ENCODE measurements around the gene RNF126.
"Not testable (repeated sequence)": the region's sequence is repeated elsewhere in the genome, so short reads cannot be mapped to it uniquely, and the experiment has no call there.

Gene RNF126

DNA sequence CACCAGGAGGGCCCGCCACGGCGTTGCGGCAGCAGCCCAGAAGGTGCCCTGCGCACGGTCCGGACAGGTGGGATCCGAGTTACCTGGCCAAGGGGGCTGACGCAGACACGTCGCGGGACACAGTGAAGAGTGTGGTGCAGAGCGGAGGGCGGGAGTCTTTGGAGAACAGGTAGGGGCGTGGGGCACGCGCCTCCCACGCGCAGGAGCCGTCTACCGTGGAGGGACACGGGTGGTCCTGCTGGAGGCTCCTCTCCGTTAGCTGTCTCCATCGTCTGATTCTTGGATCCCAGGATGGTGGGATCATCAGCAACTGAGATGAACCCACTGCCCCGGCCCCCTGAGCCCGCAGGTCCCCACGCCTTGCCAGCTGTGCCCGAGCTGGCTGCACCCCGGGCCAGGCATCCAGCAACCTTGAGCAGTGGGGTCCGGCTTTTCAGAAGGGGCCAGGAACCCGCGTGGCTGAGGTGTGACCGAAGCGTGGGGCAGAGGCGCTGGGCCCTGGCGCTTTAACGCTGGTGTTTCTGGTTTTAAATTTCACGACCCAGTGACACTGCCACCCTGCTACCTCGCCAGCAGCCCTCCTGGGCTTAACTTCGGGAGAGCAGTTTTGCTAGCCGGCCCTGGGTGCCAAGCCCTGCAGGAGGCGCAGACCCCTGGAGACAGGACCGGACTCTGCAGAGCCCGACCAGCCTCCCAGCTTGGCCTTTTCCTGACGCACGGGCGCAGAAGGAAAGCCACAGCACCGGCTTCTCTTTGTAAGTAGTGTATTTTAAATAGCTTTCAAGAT lies 16.0 kb downstream of the RNF126 start:
- DNase-seq (ENCODE audit: low spot score): no peak

- DNase-seq (ENCODE audit: low spot score): no peak
Measured at GRCh38 chr19:645912-646778, 16.9 kb downstream of the RNF126 start.

- DNase-seq (ENCODE audit: low spot score): no peak
Measured at GRCh38 chr19:644789-645188, 18.2 kb downstream of the RNF126 start.

DNA sequence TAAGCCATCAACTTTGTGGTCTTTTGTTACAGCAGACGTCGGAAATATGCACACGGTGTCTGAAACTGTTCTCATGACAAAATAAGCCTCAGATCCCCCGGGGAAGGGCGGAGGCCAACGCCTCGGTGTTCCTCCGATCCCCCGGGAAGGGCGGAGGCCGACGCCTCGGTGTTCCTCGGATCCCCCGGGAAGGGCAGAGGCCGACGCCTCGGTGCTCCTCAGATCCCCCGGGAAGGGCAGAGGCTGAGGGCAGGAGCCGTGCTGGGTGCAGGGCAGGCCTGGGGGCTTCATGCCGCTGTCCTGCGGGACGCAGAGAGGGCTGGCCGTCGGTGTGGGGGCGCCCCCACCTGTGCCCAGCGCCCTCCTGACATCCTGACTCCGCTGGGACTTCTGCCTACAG lies 18.7 kb downstream of the RNF126 start:
- DNase-seq (ENCODE audit: low spot score): no peak

DNA sequence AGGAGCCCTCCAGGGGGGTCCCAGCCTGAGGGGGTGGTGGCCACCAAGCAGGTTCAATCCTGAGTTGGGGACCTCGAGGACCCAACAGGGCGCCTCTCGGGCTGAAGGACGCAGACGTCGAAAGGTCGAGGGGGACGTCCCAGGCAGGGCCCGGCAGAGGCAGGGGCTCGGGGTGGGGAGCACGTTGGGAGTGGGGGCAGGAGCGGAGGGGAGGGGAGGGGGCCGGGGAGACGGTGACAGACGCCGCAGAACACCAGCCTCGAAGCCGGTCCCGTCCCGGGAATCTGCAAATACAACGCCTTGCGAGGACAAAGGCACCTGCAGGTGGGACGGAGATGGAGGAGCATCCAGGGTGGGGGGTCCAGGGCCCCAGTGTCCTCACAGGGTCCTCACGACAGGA lies 19.3 kb downstream of the RNF126 start:
- DNase-seq (ENCODE audit: low spot score): no peak

GRCh38 chr19:642767-643727 lies 20.0 kb downstream of the RNF126 start:
- no peak for DNase-seq (ENCODE audit: low spot score)

DNA sequence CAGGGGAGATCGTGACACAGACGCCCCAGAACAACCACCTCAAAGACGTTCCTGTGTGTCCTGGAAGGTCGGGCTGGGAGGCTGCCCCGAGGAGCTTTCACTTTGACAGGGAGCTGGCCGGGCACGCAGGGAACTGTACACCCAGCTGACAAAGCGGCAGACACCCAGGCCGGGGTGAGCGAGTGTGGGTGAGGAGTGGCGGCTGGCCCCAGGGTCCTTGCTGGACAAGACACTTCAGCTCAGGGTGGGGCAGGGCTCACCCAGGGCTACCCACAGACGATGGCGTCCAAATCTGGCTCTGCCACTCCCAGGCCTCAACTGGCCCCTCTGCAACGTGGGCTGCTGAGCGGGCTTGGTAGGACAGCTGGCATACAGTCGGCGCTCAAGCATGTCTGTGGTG lies 21.3 kb downstream of the RNF126 start:
- no peak for DNase-seq (ENCODE audit: low spot score)

GRCh38 chr19:640606-641189 lies 22.3 kb downstream of the RNF126 start:
- no peak for DNase-seq (ENCODE audit: low spot score)

GRCh38 chr19:640161-640558 lies 22.9 kb downstream of the RNF126 start:
- DNase-seq (ENCODE audit: low spot score): no peak

DNA sequence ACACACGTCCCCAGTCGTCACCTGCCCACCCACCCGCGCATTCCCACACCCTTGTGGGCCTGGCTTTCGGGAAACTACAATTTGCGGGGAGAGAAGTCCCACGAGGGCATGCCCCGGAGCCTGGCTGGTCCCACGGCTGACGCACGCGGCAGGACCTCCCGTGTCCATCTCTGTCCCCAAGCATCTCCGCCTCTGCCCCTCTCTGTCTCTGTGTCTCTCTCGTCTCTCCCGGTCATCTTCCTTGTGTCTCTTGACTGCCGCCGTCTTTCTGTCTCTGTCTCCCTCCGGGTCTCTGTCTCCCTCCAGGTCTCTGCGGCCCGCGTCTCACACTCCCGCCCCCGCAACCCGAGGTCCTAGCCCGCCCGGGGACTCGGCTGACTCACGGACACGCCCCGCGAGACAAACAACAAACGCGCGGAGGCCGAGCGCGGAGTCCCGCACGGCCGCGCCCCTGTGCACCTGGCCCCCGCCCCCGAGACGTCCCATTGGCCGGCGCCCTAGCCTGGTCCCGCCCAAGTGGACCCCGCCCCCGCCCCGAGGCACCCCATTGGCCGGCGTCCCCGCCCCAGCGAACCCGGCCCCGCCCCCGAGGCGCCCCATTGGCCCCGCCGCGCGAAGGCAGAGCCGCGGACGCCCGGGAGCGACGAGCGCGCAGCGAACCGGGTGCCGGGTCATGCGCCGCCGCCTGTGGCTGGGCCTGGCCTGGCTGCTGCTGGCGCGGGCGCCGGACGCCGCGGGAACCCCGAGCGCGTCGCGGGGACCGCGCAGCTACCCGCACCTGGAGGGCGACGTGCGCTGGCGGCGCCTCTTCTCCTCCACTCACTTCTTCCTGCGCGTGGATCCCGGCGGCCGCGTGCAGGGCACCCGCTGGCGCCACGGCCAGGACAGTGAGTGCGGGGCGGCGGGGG lies 23.5 kb downstream of the RNF126 start, which contains the start of gene FGF22:
TSS of gene FGF22 (plus strand) at position 627 of the 908 bp plus-strand sequence. CDS start at position 674, 47 bp downstream.
- peak; percentile 96 for DNase-seq (ENCODE audit: low spot score)

- DNase-seq (ENCODE audit: low spot score): no peak
Measured at GRCh38 chr19:638906-639252, 24.1 kb downstream of the RNF126 start.

- DNase-seq (ENCODE audit: low spot score): no peak
Measured at GRCh38 chr19:634975-635652, 27.9 kb downstream of the RNF126 start.

GRCh38 chr19:633786-634639 lies 29.0 kb downstream of the RNF126 start:
- DNase-seq (ENCODE audit: low spot score): no peak

DNA sequence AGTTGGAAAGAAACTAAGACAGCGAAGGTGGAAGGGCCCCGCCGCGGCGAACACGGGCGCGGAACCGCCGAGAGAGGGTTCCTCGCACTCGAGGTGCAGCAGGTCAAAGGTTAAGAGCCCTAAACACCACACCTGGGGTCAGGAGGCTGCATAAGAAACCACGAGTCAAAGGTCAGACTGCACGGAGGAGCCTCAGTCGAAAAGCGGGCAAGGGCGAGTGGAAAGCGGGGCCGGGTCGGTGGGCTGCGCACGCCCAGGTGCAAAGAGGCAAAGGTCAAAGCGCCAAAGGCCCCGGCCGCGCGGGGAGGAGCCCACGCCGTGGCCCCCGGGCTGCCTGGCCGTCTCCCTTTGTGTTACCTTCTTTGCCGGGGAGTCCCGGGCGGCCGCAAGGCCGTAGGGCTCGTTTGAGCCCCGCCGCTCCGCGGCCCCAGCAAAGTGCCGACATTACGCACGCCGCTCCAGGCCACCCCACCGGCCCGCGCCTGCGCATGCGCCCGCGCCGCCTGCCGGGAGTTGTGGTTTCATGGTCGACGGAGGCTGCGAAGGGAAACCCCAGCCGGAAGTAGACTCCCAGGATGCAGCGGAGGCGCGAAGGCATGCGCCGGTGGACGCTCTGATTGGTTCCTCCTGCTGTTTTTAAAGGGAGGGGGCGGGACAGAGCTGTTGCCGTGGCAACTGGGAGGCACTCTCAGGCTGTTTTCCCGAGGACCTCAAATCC lies 29.8 kb downstream of the RNF126 start, which contains the start of gene POLRMT:
TSS of gene POLRMT (minus strand) at position 470 of the 718 bp plus-strand sequence. CDS start at position 445, 25 bp downstream.
- peak; percentile 98 for DNase-seq (ENCODE audit: low spot score)

- DNase-seq (ENCODE audit: low spot score): no peak
Measured at GRCh38 chr19:632579-633067, 30.4 kb downstream of the RNF126 start.

- DNase-seq (ENCODE audit: low spot score): no peak
Measured at GRCh38 chr19:629961-630714, 32.9 kb downstream of the RNF126 start.

DNA sequence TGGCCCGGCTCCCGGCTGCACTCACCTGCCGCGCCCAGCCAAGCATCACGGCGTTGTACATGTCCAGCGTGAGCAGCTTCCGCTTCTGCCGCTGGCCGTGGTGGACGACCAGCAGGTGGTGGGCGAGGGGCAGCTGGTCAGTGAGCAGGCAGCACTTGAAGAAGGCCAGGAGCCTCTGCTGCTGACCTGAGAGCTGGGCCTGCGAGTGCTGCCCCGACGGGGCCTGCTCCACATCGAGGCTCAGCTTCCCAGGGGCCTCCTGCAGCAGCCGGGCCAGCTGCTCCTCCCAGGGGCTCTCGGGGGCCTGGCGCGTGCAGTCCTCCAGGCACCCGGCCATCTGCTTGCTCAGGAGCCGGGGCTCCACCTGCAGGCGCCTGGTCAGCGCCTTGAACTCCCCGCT lies 33.5 kb downstream of the RNF126 start:
- DNase-seq (ENCODE audit: low spot score): not testable (repeated sequence)
